CD4-positive, alpha-beta T cell treated with Interleukin-17A for 4 hours (primary cell): ENCODE results near the gene EML6.
A peak's percentile ranks its signal among the peaks of the same experiment; 100 is the strongest.
"Not testable (repeated sequence)": the region's sequence is repeated elsewhere in the genome, so short reads cannot be mapped to it uniquely, and the experiment has no call there.

ENCODE experiments used
- DNase-seq: peaks from one replicate; pipeline ENCODE4 v3.0.0-alpha.2; 2020; ENCODE audit warnings: mixed read lengths

The EML6 gene

DNA sequence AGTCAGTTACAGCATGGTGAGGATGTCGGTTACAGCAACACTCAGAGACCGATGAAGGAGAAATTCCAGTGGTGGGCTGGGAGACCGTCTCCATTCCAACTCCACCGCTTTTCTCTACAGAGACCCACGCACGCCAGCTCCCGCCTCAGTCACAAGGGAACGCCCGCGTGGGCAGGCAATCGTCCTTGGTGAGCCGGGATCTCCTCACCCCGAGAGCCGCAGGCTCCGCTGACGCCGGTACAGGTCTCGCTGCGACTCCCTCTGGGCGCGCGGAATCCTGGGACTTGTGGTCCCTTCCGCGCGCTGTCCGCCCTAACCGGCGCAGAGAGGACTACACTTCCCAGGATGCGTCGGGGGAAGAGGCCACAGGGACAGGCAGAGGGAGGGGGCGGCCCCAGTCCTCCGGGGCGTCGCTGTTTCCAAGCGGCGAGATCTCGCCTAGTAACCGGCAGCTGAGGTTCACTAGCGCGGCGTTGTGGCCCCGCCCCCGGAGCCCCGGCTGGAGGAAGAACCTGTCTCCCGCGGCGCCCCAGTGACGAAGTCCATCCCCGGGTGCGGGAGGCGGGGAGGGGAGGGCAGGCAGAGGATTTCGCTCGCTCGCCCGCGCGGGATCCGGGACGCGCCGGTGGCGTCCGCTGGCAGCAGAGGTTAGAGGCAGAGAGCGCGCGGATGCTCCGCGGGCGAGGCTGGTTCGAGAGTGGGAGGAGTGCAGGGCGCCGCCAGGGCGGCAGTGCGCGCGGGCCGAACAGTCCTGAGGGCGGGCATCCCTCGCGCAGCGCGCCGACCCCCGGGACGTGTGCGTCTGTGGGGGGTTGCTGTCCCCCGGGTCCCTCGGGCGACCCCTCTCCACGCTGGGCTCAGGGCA lies at the start of gene EML6:
Gene EML6, plus strand, starts transcription at position 532 of the 865 bp plus-strand sequence. CDS start 1,400 bp downstream, outside the sequence.
- peak; percentile 99 for DNase-seq

DNA sequence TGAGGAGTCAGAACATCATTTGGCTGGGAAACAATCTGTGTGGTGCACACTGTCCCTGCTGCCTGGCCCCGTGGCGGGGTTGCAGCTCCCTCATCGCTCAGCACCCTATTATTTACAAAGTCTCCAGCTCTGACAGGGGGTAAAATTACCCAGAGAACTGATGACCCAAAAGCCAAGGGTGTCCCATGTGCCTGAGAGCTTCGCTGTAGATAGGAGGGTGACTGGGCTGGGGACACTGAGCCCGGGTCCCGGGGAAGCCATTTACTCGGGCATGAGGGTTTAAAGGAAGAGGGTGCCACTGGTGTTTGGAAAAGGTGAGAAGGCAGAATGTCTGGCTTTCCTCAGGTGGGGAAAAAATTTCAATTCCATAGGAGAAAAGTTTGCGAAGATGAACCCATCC lies 48.2 kb upstream of the EML6 start:
- no peak for DNase-seq

DNA sequence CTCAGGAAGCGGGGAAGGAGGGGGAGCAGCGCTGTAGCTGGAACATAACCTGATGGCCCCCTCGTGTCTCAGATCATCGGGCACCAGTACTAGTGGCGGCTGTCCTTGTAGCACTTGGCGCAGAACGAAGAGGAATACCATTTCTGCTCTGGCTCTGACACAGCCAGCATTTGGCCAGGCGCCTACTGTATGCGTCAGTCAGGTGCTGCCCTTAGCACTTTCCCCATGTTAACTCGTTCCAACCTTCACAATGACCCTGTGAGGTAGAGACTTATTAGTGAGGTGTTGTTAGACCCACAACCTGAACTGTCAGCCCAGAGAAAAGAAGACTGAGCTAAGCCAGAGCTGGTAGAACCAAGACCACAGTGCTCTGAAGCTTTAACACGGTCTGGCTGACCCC lies 47.7 kb upstream of the EML6 start:
- DNase-seq, result no peak

DNA sequence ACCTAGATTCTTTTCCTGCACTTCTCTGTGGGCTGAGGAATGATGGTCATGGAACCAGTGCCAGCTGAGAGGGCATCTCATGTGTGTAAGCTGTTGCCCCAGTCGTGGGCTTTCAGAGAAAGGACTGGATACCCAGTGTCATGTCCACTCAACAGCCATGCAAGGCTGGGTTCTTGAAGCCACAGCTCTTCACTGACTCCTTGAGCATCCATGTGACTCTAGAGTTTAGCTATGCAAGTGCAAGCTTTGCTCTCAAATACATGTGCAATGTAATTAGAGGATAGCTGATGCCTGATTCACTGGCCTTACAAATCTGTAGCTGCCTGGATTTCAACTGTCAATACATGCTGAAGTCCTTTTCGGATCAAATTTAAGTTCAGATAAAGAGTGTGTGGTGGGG lies 46.8 kb upstream of the EML6 start:
- DNase-seq, result no peak

DNA sequence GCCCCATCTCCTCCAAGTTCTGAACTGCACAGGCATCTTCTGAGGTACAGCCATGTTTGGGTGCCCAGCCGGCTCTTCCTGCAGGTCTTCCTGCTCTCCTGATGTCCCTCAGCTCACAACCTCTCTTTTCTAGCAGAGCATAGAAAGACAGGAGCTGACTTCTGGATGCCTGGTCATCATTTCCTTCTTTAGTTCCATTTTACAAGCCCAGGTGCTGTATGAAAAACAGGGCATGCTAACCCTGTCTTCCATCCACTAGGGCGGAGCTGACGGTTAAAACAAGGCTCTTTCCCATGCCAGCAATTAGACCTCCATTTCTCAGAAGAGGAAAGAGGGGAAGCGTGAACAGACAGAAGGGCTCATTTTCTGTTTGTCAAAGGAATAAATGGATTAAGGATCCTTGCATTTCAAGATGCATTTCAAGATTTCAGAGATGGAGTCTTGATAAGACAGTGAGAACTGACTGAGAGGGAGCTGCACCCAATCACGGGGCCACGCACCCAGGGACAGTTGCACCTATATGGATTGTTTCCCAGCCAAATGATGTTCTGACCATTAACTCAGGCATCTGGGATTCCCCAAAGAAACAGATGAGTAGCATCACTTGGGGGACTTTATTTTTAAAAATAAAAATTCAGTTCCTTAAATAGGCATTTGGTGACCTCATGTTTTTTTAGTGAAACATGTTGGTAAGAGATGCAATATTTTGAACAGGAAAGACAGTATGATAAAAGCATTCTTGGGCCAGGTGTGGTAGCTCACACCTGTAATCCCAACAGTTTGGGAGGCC lies 45.8 kb upstream of the EML6 start:
- no peak for DNase-seq

DNA sequence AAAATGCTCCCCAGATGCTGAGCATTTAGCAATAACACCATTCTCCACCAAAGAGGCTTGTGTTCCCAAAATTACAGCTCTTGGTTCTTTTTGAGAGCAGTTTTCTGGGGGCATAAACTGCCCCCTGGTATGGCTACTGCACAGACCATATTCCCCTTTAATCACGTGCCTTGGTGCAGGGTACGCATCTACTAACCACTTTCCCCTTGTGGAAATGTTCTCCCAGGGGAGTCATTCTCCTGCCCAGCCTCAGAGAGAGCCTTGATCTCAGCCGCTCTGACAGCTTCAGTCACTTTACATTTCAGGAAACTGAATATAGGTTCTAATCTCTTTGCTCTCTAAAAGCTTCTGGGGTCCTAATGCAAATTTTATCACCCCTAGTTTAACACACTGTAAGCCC lies 44.7 kb upstream of the EML6 start:
- no peak for DNase-seq

DNA sequence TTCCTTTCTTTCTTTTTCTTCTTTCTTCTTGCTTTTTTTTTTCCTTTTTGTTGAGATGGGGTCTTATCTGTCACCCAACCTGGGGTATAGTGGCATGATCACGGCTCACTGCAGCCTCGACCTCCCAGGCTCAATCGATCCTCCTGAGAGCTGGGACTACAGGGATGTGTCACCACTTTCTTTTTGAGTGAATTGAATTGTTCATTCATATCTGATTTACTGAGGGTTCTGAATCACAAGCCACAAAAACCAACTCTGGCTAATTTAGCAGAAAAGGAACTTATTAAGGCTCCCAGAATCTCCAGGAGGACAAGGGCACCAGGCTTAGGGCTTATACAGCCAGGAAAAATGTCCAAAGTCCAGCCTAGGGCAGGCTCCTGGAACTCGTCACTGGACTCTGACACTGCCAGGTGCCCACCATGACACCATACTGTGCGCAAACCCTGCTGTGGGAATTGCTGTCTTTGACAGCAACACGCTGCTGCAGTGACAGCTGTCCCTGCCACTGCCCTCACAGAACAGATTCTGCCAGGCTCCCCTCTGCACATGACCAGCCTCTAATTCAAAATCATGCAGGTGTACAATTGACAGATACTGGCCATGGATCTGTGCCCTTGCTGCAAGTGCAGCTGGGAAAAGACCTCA lies 42.9 kb upstream of the EML6 start:
- no peak for DNase-seq

DNA sequence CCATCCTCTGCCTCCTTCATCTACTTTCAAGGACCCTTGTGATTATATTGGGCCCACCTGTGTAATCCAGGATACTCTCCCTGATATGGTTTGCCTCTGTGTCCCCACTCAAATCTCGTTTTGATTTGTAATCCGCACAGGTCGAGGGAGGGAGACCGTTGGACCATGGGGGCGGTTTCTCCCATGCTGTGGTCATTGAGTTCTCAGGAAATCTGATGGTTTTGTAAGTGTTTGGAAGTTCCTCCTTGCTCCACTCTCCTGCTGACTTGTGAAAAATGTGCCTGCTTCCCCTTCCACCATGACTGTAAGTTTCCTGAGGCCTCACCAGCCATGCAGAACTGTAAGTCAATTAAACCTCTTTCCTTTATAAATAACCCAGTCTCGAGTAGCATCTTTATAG lies 42.0 kb upstream of the EML6 start:
- no peak for DNase-seq

DNA sequence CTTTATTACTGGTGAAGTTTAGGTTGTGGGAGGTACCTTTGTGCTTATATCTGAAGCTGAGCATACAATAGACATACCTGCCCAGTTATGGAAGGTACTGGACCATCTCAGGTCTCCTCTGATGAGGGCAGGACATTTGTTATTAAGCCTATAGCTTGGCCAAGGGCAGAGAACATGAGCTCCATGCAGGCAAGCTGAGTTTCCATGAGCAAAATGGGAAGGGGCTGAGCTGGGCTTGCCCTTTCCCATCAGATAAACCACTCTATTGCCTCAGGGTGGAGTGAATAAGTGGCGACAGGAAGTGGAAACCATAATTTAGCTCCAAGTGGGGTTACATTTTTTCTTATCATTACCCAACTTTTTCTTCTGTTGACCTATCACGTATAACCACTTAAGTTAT lies 39.9 kb upstream of the EML6 start:
- no peak for DNase-seq

DNA sequence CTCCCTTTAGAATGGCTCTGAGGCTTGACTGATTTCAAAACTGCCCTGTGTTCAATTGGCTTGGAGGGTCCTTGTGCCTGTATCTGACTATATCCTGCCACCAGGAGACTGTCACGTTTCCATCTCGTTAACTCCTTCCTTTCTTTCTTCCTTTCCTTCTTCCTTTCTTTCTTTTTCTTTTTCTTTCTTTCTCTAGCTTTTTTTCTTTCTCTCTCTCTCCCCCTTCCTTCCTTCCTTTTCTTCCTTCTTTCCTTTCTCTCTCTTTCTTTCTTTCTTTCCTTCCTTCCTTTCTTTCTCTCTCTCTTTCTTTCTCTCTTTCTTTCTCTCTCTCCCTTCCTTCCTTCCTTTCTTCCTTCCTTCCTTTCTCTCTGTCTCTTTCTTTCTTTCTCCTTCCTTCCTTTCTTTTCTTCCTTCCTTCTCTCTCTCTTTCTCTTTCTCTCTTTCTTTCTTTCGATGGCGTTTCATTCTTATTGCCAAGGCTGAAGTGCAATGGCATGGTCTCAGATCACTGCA lies 38.1 kb upstream of the EML6 start:
- no peak for DNase-seq

DNA sequence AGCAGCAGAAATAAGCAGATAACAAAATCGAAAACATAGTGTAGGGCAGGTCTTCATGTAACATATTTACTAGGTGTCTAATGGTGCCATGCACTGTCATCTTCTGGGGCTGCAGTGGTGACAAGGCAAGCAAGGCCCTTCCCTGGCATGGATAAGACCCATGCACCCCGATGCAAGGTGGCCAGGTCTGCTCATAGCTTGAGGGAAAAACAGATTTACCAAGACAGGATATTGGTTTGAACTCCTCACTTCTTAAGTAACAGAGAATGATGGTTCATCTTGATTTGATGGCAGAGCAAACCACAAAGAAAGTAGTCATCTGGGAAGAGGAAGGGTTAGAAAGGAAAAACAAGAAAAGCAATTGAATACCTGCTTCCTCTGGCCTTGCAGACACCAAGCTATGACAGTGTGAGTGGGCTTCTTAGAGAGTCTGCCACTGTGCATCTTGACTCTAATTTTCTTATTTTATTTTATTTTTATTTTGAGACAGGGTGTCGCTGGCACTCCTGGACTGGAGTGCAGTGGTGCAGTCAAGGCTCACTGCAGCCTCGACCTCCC lies 35.8 kb upstream of the EML6 start:
- no peak for DNase-seq

DNA sequence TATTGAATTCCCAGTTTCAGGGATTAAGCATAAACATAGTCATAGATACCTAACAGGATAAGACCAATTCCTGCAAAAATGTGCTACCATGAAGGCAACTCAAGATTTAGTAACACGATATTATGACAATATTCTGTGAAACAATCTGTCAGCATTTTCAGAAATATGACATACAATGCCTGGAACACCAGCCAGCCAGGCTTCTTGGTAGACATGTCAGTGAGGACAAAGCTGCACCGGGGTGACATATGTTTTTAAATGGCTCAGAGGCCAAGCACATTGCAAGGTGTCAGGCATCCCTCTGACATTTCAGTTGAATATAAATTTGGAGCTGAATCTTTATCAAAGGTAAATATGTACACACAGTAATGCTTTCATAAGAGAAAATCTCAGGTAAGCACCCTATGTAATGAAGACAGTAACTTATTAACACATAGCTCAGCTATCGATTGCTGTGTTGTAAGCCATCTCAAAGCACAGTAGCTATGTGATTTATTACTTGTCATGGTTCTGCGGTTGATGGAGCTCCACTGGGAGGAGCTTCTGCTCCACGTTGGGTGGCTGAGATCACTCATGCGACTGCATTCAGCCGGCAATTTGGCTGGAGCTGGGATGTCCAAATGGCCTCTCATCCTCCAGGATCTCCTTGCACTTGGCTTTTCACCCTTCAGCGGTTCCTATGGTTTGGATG lies 31.9 kb upstream of the EML6 start:
- no peak for DNase-seq

DNA sequence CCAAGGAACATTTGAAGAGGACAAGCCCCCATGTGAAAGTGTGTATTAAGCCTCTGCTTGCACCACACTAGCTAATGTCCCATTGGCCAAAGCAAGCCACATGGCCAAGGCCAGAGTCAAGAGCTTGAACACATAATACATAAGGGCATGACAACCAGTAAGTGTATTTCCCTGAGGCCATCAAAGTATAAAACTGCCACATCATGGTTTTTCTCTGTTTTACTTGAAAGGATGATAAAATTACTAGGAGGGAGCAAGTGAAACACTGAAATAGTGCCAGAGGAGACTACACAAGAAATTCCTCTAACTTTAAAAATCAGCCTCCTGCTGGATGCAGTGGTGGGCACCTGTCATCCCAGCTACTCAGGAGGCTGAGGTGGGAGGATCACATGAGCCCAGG lies 30.9 kb upstream of the EML6 start:
- DNase-seq, result no peak

DNA sequence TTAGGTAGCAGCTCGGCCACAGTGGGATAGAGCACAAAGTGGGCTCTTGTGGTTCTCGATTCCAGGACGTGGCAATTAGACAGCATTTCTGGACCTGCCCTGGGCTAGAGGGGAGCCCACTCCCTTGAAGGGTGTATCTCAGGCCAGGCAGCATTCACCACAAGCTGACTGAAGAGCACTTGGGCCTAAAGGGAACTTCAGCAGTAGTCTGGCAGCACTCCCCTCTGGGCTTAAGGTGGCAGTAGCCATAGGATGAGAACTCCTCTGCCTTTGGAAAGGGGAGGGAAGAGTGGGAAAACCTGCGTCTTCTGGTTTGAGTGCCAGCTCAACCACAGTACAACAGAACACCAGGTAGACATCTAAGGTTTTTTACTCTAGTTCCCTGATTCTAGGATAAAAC lies 28.1 kb upstream of the EML6 start:
- DNase-seq, result no peak

DNA sequence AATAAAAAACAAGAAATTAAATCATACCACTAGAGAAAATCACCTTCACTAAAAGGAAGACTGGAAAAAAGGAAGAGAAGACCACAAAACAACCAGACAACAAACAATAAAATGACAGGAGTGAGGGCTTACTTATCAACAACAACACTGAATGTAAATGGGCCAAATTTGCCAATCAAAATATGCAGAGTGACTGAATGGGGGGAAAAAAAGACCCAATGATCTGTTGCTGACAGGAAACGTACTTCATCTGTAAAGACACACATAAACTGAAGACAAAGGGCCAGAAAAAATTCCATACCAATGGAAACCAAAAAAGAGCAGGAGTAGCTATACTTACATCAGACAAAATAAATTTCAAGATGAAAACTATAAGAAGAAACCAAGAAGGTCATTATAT lies 25.5 kb upstream of the EML6 start:
- no peak for DNase-seq

DNA sequence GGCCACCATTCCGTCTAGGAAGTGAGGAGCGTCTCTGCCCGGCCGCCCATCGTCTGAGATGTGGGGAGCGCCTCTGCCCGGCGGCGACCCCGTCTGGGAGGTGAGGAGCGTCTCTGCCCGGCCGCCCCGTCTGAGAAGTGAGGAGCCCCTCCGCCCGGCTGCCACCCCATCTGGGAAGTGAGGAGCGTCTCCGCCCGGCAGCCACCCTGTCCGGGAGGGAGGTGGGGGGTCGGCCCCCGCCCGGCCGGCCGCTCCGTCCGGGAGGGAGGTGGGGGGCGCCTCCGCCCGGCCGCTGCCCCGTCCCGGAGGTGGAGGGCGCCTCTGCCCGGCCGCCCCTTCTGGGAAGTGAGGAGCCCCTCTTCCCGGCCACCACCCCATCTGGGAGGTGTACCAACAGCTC lies 24.5 kb upstream of the EML6 start:
- DNase-seq, result not testable (repeated sequence)

DNA sequence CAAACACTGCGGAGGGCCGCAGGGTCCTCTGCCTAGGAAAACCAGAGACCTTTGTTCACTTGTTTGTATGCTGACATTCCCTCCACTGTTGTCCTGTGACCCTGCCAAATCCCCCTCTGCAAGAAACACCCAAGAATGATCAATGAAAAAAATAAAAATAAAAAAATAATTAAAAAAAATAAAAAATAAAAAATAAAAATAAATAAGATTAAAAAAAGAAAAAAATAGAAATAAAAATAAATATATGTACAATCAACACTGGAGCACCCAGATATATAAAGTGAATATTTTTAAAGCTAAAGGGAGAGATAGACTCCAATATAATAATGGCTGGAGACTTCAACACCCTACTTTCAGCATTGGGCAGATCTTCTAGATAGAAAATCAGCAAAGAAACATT lies 23.8 kb upstream of the EML6 start:
- DNase-seq, result no peak

DNA sequence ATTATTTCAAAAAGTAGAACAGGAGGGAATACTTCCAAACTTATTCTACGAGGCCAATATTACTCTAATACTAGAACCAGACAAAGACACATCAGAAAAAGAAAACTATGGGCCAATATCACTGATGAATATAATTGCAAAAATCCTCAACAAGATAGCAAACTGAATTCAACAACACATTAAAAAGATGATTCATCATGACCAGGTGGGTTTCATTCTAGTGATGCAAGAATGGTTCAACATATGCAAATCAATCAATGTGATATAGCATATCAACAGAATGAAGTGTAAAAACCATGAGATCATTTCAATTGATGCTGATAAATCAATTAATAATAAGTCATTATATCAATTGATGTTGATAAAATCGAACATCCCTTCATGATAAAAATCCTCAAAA lies 22.4 kb upstream of the EML6 start:
- no peak for DNase-seq

DNA sequence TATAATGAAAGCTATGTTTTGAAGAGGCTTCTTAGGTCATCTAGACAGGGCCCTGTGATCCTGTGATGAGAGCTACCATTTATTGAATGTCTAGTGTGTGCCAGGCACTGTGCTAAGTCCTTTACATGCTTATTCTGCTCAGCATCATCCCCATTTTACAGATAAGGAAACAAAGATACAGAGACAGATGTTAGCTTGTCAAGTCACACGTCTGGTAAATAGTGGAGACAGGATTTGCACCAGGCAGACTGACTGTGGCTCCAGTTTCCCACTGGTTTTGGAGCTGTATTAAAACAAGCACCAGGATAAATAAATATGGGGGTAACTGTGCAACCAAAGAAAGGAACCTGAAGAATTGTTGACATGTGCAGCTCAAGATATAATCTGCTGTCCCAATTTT lies 19.2 kb upstream of the EML6 start:
- DNase-seq, result no peak

DNA sequence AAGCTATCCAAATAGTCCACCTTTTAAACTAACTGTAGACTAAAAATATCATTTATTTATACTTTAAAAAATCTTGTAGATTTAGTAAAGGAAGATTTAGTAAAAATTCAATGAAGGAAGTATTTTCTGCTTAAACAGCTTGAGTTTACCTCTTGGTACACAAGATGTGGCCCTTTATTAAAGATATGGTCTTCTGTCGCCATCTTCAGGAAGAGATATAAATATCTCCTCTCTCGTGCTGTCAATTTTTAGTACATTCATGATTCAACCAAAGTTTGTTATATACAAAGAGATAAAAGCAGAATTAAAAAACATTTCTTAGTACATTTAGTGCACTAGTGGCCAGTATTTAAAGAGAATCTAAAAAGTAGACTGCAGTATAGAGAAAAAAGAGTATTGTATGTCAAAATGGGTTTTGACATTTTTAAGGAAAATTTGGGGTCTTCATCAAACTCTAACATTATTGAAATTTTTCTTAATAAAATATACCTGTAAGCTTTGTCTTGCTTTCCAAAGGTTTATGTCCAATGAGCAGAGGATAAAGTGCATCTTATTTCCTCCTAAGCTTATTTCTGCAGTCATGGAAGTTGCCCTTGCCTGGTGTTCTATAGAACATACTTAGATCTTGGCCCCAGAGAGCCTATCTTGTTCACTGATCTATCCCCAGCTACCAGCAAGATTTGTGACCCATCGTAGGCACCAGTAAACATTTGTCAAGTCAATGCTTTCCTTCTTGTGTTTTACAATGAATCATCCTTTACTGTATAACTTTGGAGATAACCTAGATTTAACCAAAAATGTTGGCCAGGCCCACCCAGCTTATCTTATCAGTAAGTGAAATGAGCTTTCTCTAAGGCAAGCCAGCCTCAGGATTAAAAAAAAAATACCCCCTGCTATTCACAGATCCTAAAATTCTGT lies 18.5 kb upstream of the EML6 start:
- no peak for DNase-seq

DNA sequence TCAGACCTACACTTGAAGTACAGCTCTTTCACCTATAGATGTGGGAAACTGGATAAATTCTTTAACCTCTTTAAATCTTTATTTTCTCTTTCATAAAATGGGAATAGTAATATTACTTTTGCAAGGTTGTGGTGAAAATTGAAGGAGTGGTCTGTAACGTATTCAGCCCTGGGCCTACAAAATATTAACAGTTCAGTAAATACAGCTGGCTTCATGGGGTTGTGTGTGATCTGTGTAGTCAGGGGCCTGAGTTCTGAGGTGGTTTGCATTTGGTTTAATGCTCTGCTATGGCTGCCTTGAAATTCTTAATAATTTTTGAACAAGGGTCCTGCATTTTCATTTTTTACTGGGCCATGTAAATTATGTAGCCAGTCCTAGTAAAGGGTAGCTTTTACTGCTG lies 16.8 kb upstream of the EML6 start:
- DNase-seq, result no peak
